Activated CD4-positive, alpha-beta T cell treated with anti-CD3 and anti-CD28 coated beads for 1 hour (primary cell): Measurements from ENCODE around the gene MYO19.
A peak's percentile ranks its signal among the peaks of the same experiment; 100 is the strongest.
"Not testable (repeated sequence)": the region's sequence is repeated elsewhere in the genome, so short reads cannot be mapped to it uniquely, and the experiment has no call there.

ENCODE experiments used
- DNase-seq: peaks from one replicate; pipeline ENCODE4 v3.0.0-alpha.2; 2020

The MYO19 gene

DNA sequence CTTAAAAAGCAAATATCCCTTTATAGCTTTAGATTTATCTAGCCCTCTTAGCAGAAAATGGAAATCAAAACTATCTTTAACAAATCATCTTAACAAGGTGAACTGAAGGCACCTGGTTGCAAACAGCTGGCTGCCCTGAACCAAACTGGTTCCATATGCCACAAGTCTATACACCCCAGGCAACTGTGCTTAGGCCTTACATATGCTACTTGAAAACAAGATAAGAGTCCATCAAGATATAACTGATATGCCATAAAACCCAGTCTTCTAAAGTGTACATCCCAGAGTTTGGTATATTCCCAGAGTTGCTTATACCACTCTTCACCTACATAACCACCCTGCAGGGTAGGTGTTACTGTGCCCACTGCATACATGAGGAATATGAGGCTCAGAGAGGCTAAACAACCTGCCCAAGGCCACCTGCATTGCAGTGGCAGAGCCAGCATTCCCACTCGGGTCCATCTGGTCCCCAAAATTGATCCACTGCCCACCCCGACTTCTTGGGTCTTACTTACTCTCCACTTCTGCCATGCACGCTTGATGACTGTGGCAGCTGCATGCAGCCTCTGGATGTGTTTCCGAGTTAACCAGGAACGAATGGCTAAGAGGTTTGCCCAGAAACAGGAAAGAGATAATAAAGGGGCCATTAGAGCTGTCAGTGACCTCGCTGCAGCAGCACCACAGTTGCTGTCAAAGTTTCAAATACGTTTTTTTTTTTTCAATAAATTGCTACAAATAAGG is 35.9 kb downstream of the MYO19 start:
- DNase-seq: no peak

DNA sequence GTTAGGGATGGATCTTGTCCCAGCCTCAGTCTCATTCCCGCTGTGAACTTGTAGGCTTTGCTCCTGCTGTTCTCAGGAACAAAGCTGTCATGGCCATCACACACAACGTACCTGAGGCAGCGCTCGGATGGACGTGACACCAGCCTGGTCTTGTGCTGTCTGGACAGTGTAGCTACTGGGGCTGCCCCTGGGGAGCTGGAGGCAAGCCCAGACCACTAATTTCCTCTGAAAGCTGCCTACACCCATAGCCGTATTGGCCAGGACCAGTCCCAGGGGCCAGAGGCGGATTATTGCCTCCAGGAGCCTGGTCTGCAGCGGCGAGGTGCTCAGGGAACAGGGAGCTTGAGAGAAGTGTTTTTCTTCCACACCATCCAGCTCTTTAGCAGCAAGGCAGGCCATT is 36.5 kb downstream of the MYO19 start:
- DNase-seq: no peak

DNA sequence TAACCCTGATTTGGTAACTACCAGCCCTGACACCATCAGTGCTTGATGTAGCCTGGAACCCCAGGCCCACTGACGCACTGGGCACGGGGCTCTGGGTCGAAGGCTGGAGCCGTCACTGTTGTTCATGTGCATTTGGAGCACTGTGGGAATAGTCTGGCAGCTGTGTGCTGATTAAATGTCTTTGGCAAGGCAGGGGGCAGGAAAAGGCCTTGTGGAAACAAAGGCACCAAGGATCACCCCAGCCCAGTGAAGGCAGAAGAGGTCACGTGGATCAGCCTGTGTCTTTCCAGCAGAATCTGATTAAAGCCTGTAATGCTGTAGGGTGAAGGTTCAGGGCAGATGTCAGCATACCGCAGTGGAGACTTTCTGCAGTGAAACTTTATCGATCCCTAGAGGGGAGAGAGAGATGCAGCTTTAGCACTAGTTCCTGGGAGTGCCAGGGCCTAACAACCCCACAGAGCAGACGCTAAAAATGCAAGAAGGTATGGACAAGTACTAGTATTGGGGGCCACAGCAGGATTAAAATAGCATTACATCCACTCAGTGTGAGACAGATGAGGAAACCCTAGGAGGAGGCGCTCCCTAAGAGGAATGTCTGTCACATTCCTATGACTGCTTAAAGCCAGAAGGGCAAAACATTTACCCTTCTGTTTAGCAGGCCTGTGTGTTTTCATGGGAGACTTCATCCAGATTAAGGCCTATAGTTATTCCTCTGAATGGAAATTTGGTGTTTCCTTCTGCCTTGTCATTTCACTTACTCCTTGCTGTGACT is 38.5 kb downstream of the MYO19 start:
- DNase-seq: no peak

DNA sequence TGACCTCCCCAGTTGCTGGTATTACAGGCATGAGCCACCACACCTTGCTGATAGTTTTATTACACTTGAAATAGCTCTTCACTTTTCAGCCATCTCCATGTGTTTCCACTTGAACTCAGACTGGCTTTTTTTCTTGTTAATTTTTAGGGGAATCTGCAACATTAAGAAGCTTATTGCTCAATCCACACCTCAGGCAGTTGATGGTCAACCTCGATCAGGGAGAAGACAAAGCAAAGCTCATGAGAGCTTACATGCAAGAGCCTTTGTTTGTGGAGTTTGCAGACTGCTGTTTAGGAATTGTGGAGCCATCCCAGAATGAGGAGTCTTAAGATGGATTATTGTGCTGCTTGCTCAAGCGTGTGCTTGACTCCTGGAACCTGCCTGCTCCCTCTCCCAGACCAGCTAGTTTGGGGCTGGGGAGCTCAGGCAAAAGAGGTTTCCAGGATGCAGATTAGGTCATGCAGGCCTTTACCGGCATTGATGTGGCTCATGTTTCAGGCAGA is 39.5 kb downstream of the MYO19 start:
- no peak for DNase-seq

DNA sequence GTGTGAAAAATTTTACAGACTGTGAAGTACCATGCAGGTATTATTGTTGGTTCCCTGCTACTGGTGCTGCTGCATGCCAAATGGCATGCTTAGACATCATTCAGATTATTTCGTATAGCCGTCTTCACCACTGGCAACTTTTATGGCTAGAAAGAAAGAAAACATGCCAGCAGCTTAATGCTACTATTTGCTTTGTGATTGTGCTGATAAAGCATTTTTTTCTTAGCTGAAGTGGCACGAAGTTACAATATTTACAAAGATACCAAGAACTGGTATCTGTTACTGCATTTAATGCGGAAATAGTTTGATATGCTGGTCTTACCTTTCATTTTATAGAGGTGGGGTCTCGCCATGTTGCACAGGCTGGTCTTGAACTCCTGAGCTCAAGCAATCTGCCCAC is 40.0 kb downstream of the MYO19 start:
- DNase-seq: no peak

DNA sequence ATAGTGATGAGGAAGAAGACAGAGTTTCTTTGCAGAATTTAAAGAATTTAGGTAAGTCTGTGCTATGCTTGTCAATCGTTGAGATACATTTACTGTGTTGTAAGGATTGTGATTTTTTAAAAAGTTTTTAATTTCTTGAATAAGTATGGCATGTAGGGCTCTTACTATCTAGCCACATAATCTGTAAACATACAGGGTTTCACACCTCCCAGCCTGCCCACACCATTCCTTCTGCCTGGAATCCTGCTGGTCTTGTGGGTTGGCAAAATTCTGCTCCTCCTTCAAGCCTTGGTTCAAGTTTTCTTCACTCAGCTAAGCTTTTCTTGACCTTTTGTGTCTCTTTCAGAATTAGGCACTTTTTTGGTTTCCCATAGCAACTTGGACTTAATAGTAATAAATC is 40.7 kb downstream of the MYO19 start:
- no peak for DNase-seq

DNA sequence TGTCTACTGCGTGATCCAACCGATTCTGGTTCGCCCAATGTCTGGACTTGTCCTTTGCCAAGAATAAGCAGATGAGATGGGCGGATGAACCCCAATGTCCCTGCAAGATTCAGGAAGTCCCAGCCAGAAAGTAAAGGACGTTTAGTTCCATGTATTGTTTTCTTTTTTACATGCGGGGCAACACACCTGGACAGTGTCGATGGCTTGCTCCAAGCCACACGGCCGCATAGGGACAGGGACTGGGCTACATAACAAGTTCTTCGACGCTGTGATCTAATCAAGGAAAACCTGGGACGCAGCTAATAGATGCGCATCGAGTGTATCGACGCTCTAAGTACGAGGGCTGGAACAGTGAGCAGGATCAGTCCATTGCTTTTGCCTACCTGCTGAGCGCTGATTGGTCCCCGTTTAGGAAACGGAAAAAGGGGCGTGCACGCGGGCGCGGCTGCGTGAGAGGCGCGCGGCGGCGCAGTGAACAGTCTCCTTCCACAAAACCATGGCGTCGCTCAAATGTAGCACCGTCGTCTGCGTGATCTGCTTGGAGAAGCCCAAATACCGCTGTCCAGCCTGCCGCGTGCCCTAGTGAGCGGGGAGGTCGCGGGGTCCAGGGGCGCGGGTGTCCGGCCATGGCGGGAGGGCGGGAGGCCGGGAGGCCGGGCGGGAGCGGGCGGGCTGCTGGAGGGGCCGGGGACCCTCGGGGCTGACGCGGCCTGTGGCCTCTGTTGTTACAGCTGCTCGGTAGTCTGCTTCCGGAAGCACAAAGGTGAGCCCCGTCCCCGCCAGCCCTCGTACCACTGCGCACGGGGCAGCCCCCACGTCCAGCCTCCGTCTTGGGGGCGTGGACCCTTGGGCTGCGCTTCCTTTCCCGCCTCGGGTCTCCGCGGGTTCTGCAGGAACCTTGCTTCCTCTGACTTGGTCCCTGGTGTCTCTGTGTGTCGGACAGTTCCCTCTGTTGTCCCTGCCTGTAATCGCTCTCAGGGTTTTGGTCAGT is 48.2 kb downstream of the MYO19 start, which contains the start of gene ZNHIT3:
ZNHIT3 (plus strand) TSS at position 478 of the 991 bp plus-strand sequence; CDS start at position 497, 19 bp downstream.
- DNase-seq: peak; percentile 84

DNA sequence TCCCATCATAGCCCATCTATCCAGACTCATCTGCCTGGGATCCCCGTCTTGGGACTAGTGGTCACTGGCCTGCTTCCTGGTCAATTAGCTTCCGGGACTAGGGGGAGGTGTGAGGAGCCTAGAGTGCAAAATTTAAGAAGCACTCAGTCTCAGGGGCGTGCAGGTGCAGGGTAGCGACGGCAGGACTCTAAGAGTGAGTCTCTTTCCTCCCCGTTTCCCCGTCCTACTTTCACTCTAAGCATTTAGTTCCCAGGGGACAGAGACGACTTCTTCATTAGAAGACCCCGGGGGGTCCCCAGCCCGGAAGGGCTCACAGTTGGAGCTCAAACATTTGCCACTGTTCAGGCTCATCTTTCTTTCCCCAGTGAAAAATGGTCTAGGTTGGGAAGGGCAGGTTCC is 48.9 kb downstream of the MYO19 start:
- no peak for DNase-seq

DNA sequence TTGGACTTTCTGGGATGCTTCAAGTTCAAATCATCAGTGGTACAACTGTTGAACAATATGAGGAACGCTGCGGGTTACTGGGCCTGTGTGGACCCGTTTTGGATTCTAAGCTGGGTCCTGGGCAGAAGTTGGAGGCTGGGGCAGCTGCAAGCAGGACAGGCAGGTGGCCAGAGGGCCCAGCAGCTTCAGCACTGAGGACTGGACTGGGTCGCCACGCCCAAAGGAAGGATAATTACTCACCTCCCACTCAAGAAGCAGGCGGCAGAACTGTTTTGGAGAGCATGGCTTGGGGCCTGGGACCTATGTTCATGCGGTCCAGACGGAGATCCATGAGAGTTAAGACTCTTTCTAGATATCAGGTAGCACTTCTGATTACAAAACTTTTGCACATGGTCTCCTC is 49.6 kb downstream of the MYO19 start:
- DNase-seq: no peak

DNA sequence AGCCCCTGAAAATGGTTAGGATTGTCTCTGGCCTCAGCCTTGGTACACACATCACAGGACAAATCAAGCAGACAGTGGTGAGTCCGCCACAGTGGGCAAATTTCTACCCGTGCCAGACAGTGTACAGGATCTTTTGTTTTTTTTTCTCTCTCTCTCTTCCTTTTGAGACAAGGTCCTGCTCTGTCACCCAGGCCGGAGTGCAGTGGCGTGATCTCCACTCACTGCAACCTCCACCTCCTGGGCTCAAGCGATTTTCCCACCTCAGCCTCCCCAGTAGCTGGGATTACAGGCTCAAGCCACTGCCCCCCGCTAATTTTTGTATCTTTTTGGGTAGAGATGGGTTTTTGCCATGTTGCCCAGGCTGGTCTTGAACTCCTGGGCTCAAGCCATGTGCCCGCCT is 50.6 kb downstream of the MYO19 start:
- DNase-seq: not testable (repeated sequence)

DNA sequence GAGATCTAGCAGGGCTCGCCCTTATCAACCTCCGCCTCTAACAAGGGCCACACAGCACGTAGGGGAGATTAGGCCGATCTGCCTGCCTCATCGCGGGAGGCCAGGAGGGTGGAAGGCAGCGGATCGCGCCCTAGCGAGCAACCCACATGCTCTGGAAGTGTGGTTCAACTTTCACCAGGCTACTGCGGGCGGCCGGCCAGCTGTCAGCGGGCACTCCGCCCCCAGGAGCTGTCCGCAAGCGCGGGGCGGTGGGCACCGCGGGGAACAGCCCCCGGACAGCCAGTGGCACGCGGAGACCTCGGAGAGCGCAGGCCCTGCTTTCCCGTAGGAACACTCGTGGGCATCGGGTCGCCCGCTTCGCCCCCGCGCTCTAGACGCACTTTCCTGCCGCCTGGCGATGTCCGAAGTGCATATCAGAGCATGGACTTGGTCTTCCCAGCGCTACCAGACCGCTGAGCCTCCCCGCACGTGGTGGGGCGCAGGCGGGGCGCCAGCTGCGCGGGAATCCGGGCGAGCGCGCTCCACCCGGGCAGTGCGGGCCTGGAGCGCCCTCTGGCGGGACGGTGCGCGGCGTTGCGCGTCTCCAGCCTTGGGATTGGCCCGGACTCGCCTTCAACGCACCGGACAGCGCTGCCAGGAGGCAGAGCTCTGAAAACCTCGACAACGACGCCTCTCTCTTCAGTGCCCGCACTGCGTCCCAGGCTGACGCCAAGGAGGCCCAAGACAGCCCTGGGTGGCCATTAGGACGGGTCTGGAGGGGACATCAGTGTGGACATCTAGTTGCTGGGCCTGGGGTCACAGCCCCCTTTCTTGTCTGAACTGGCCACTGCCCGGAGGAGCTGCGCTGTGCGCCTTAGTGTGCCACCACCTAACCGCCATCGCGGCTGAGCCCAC is 51.8 kb downstream of the MYO19 start:
- DNase-seq: peak; percentile 61

DNA sequence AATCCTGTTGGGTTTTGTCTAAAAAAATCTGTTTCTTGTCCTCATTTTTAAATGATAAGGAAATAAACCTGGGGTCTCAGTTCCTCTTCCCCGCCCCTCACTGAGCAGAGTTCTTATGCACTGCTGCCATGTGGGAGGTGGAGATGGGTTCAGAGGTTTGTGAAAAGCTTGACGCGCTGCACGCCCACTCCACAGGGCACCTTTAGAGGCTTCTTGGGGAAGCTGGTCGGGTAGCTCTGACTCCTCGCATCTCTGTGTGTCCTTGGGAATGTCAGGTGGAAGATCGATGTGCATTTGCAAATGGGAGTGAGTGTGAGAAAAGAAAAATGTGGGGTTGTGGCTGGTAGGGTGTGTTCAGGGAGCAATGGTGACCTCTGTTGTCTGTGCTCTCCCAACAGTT is 52.8 kb downstream of the MYO19 start:
- no peak for DNase-seq

DNA sequence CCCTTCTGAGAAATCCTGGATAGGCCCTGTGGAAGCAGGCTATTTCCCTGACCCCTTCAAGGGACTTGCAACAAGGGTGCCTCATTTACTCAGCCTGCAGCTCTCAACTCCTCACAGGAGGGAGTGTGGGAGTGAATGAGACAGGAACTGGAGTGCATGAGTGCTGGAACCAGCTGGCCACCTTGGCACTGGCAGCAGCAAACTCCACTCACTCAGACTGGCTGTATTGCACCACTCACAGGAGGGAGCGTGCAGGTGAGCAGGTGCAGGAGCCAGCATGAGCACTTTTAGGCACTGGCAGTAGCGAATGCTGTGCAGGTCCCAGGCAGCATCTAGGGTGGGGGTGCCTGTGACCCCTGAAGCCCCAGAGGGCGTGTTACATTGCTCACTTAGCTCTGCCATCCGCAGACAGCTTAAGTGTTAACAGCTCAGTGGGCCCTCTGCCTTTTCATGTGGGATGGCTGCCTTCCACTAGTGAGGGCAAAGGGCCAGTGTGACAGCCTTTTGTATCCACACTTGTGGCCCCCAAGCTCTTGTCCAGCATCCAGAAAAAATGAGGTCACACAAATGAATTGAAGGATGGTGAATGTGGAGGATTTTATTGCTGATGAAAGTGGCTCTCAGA is 59.2 kb downstream of the MYO19 start:
- no peak for DNase-seq

DNA sequence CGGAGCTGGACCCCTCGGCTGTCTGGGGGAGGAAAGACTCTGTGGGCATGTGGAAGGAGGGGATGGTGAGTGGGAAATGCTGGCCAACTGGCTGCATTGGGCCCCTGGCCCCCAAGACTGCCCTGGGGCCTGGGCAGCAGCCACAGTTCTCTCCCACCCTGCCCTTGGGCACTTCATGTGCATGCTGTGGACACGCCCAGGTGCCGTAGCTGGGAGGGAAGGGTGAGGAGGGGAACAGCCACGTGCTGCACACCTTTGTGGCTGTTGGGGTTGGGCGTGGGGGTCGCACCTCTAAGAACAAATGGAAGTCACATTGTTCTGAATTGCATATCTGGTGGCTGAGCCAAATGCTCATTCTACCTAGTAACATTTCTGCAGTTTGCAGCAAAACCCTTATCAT is 60.1 kb downstream of the MYO19 start:
- no peak for DNase-seq

DNA sequence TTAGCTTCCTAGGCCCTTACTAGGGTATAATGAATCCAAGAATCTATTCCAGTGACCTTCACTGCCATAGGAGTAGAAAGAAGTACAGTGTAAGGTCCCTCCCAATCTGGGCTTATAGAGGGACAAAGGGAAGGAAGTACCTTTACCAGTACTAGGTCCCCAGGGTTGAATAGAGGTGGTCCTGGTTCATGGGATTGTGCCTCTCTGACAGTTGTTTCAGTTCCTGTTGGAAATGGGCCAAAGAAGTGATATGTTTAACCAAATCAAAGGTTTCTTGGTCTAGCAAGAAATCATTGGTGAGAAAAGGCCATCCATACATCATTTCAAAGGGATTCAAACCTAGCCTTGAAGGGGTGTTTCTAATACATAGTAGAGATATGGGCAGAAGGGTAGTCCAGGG is 64.2 kb downstream of the MYO19 start:
- DNase-seq: no peak

DNA sequence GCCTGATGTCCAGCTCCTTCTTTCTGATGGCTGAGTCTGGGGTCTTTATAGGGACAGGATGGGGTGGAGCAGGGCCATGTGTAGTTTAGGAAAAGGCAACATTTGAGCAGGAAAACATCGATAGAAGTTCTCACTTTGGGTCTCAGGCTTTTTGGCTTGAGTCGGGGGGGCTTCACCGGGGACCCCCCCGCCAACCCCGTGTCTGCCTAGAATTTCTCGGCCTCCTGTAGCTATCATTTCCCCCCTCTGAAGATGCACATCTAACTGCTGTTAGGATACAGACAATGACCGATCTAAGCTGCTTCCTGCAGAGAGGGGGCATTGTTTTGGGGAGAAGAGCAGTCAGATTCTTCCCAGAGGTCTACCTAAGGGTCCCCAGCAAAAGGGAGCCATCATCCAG is 64.9 kb downstream of the MYO19 start:
- DNase-seq: no peak

DNA sequence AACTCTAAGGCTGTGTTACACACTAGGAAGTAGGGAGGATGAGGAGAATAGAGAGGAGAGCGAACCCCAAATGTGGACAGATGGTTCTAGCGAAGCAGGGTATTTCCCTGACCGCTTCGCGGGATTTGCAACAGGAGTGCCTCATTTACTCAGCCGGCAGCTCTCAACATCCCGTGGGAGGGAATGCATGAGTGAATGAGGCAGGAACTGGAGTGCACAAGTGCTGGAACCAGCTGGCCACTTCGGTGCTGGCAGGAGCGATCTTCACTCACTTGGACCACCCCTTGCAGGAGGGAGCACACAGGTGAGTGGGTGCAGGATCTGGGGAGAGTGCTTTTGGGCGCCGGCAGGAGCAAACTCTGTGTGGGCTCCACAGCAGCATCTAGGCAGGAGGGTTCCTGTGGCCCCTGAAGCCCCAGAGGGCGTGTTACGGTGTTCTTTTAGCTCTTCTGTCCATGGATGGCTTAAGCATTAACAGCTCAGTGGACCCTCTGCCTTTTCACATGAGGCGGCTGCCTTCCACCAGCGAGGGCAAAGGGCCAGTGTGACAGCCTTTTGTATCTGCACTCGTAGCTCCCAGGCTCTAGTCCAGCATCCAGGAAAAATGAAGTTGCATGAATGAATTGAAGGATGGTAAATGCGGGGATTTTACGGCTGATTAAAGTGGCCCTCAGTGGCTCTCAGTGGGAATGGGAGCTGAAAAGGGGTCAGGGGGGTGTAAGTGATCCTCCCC is 65.6 kb downstream of the MYO19 start:
- no peak for DNase-seq

DNA sequence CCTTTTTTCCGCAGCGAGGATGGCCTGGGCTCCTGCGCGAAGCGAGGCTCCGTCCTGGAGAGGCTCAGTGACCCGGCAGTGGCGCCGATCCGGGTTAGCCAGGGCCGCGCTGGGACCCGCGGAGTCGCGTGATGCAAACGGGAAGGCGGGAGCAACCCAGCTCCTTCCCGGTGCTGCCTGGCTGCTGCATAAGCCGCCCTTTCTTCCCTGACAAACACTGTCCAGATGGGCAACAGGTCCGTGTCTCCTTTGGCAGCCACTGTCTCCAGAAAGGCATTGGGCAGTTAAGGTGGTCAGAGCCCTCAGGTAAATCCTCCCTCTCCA is 69.9 kb downstream of the MYO19 start:
- DNase-seq: no peak

DNA sequence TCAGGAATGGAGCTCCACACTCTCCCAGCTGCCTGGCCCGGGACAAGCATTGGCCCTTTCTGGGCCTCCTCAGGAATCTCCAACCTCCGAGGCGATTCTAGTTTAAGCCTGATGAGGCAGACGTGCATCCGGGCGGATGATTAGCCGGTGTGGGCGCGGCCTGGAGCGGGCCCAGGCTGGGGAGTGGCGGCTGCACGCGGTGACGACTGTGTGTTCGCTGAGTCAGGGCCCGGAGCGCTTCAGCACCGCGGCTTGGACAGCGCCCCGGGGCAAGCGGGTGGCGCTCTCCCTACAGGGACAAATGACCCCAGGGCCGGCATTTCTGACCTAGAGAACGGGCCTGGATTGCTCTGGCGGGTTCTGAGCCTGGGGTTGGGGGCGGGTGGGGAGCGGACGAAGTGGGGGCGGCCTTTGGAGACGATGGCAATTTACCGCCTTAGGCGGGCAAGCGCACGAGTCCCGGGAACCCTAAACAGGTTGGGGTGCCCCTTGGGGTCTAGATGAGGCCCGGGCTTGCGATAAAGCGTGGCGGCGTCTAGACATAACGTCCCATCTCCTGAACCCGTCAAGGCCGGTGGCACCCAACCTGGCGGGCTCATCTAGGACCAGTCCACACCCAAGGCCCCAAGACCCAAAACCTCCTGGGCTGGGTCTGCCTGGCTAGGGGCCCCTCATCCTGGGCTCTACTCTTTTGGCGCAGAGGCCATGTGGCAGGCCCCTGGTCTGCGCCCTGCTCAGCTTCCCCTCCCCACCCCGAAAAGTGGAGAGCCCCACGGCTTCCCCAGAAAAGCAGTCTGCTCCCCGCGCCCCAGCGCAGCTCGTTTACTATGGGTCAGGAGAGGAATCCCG is 70.5 kb downstream of the MYO19 start:
- no peak for DNase-seq
